K562 (cell line): ENCODE results near the gene CBLL1. TPM values are rescaled to one million over a fixed set of nuclear protein-coding genes. Genes with fewer than 3 reads are reported as not detected.
A peak's percentile ranks its signal among the peaks of the same experiment; 100 is the strongest.

Source experiments
- ATAC-seq: fragments of 200-7000 bp; cut with Tn5 transposase; 3 replicates; pipeline ENCODE4 v1.9.1; 2020; ENCODE audit warnings: moderate library complexity
- BruUV-seq: library from RNA; stranded (reverse); fragments of 400-500 nt; replicated peaks from 2 replicates; lab custom pipeline; 2021; lab: Mats Ljungman, UMichigan
- CTCF ChIA-PET: fragments of 300-600 bp; formaldehyde crosslinking; extraction: SDS; loops from one replicate; lab custom pipeline; 2021; ENCODE audit warnings: low intra/inter-chr PET ratio; lab: Yijun Ruan, JAX
- POLR2A ChIA-PET: fragments of 300-600, 350-650 bp; sonication (Branson Sonifier 250); formaldehyde crosslinking; extraction: SDS; loops from one replicate; lab custom pipeline; 2021; ENCODE audit warnings: antibody characterized with exemption, inconsistent platforms; lab: Yijun Ruan, JAX
- DNase-seq, 4 experiments: peaks; one replicate each; pipeline versions ENCODE4 v3.0.0 to v3.0.0-alpha.2; 2011 to 2018; ENCODE audit warnings: low spot score in 3 of 4, mixed read lengths in 3 of 4; ENCODE audit errors: extremely low read depth in 1 of 4
- FAIRE-seq: peaks from 2 replicates; lab custom pipeline; 2011; peaks lifted over from hg19 to GRCh38; lab: Jason Lieb, UNC
- H2AFZ ChIP-seq: 2 replicates; pipeline ENCODE4 v1.6.0; 2011; ENCODE audit warnings: low read depth, low read length, control low read depth, inconsistent platforms
- H3K27ac ChIP-seq: fragments of 200-600 bp; 3 replicates; pipeline ENCODE4 v1.8.0; 2011; ENCODE audit warnings: low read depth, mild to moderate bottlenecking, control low read depth, inconsistent platforms, low read length, moderate library complexity, mixed read lengths; ENCODE audit errors: extremely low read depth
- H3K27me3 ChIP-seq, 2 experiments: fragments of 300-600 bp in 1 of 2; 2 replicates in 1 of 2; 3 replicates in 1 of 2; pipeline versions ENCODE4 v1.6.0 to v1.8.0; 2011; ENCODE audit warnings: inconsistent platforms in 2 of 2, low read length in 2 of 2, mild to moderate bottlenecking in 1 of 2, mixed read lengths in 1 of 2, moderate library complexity in 1 of 2; ENCODE audit not compliant: control insufficient read depth in 2 of 2, insufficient read depth in 2 of 2
- H3K36me3 ChIP-seq: fragments of 300-600 bp; 3 replicates; pipeline ENCODE4 v1.8.0; 2011; ENCODE audit warnings: mild to moderate bottlenecking, low read length, inconsistent platforms; ENCODE audit not compliant: control insufficient read depth, insufficient read depth
- H3K4me1 ChIP-seq, 2 experiments: fragments of 200-600 bp in 1 of 2; replicated peaks in 1 of 2; 2 replicates in 1 of 2; 3 replicates in 1 of 2; pipeline versions ENCODE4 v1.5.1 to v1.8.0; 2011; ENCODE audit warnings: inconsistent platforms in 2 of 2, low read length in 2 of 2, mild to moderate bottlenecking in 1 of 2, mixed read lengths in 1 of 2, moderate library complexity in 1 of 2; ENCODE audit not compliant: control insufficient read depth in 2 of 2, insufficient read depth in 2 of 2
- H3K4me2 ChIP-seq: 2 replicates; pipeline ENCODE4 v1.6.1; 2011; ENCODE audit warnings: low read length, control low read depth, inconsistent platforms, mixed read lengths; ENCODE audit not compliant: insufficient read depth
- H3K4me3 ChIP-seq: fragments of 200-600 bp; sonication (generic), shearing (Covaris generic); 2 replicates; pipeline ENCODE4 v1.5.1; 2016; ENCODE audit warnings: control low read depth, inconsistent platforms
- H3K79me2 ChIP-seq: fragments of 200-600 bp; 3 replicates; pipeline ENCODE4 v1.8.0; 2011; ENCODE audit warnings: low read length, inconsistent platforms; ENCODE audit not compliant: control insufficient read depth, insufficient read depth
- H3K9ac ChIP-seq, 2 experiments: 2 replicates each; pipeline versions ENCODE4 v1.6.0 to v1.6.1; 2011; ENCODE audit warnings: low read depth in 2 of 2, low read length in 2 of 2, control low read depth in 1 of 2, inconsistent platforms in 1 of 2, mild to moderate bottlenecking in 1 of 2, mixed read lengths in 1 of 2; ENCODE audit not compliant: insufficient read depth in 1 of 2
- H3K9me1 ChIP-seq: one replicate; pipeline ENCODE4 v1.6.0; 2011; ENCODE audit warnings: inconsistent platforms, mild to moderate bottlenecking, low read length, moderate library complexity; ENCODE audit not compliant: control insufficient read depth, insufficient read depth
- H3K9me3 ChIP-seq: replicated peaks from 2 replicates; pipeline ENCODE4 v1.5.1; 2011; ENCODE audit warnings: low read depth, low read length, inconsistent platforms; ENCODE audit not compliant: control insufficient read depth, insufficient read depth
- H4K20me1 ChIP-seq: replicated peaks from 2 replicates; pipeline ENCODE4 v1.6.1; 2011; ENCODE audit warnings: low read length, inconsistent platforms, mixed read lengths; ENCODE audit not compliant: control insufficient read depth, insufficient read depth
- C11orf30 ChIP-seq: fragments of 450-650 bp; IDR thresholded peaks from 2 replicates; pipeline ENCODE4 v1.6.1; 2016; ENCODE audit warnings: low read depth, mild to moderate bottlenecking
- CEBPB ChIP-seq: fragments of 450-650 bp; IDR thresholded peaks from 2 replicates; pipeline ENCODE4 v1.6.1; 2016; ENCODE audit warnings: missing genetic modification characterization, missing compliant biosample characterization
- CEBPG ChIP-seq, 3 experiments: fragments of 200-800 bp in 1 of 3; sonication (Bioruptor generic) in 1 of 3; sonication (generic) in 1 of 3; formaldehyde crosslinking in 1 of 3; IDR thresholded peaks in 2 of 3; conservative IDR thresholded peaks in 1 of 3; 2 replicates each; pipeline versions ENCODE4 v1.6.1 to v1.8.0; 2016 to 2022; ENCODE audit warnings: missing compliant biosample characterization in 2 of 3, missing genetic modification characterization in 2 of 3, mild to moderate bottlenecking in 1 of 3, missing genetic modification reagents in 1 of 3
- DPF2 ChIP-seq: fragments of 450-650 bp; IDR thresholded peaks from 2 replicates; pipeline ENCODE4 v1.6.1; 2016
- EZH2 ChIP-seq: IDR thresholded peaks from 2 replicates; pipeline ENCODE4 v1.6.1; 2012; ENCODE audit warnings: low read depth, mild to moderate bottlenecking, inconsistent platforms, low read length, borderline replicate concordance
- JUND ChIP-seq, 2 experiments: IDR thresholded peaks; 2 replicates in 1 of 2; 3 replicates in 1 of 2; pipeline ENCODE4 v1.6.1; 2011; ENCODE audit warnings: borderline replicate concordance in 2 of 2, low read depth in 2 of 2, low read length in 2 of 2, improper control_type of control experiment in 1 of 2, missing biosample characterization in 1 of 2, missing genetic modification characterization in 1 of 2, missing genetic modification reagents in 1 of 2
- LEF1 ChIP-seq: fragments of 450-650 bp; IDR thresholded peaks from 2 replicates; pipeline ENCODE4 v1.6.1; 2016; ENCODE audit warnings: mild to moderate bottlenecking
- MAFF ChIP-seq: IDR thresholded peaks from 2 replicates; pipeline ENCODE4 v1.6.1; 2012; ENCODE audit warnings: low read length, improper control_type of control experiment
- MAFG ChIP-seq: fragments of 450-650 bp; conservative IDR thresholded peaks from 2 replicates; pipeline ENCODE4 v1.6.1; 2016; ENCODE audit warnings: missing genetic modification characterization, missing compliant biosample characterization
- NFE2 ChIP-seq: IDR thresholded peaks from 2 replicates; pipeline ENCODE4 v1.6.1; 2014; ENCODE audit warnings: antibody characterized with exemption, low read depth
- RAD21 ChIP-seq, 2 experiments: fragments of 250-450 bp in 1 of 2; fragments of 450-650 bp in 1 of 2; sonication (Bioruptor Pico) in 1 of 2; formaldehyde crosslinking in 1 of 2; IDR thresholded peaks in 1 of 2; conservative IDR thresholded peaks in 1 of 2; 2 replicates each; pipeline versions ENCODE4 v1.4.0 to v1.8.0; 2020 to 2022; ENCODE audit warnings: mild to moderate bottlenecking in 2 of 2, moderate library complexity in 1 of 2
- RCOR1 ChIP-seq, 2 experiments: IDR thresholded peaks; 2 replicates each; pipeline ENCODE4 v1.6.1; 2012; ENCODE audit warnings: low read depth in 2 of 2, low read length in 2 of 2, borderline replicate concordance in 1 of 2, improper control_type of control experiment in 1 of 2
- SOX6 ChIP-seq: fragments of 450-650 bp; IDR thresholded peaks from 2 replicates; pipeline ENCODE4 v1.6.1; 2014; ENCODE audit warnings: mild to moderate bottlenecking
- ZNF133 ChIP-seq: fragments of 250-450 bp; sonication (Bioruptor Pico); IDR thresholded peaks from 2 replicates; pipeline ENCODE4 v1.4.0; 2020; ENCODE audit warnings: mild to moderate bottlenecking
- ZNF316 ChIP-seq: fragments of 450-650 bp; IDR thresholded peaks from 2 replicates; pipeline ENCODE4 v1.6.1; 2016
- ZNF384 ChIP-seq: IDR thresholded peaks from 2 replicates; pipeline ENCODE4 v1.6.1; 2012; ENCODE audit warnings: low read depth, low read length, improper control_type of control experiment
- WGBS: fragments of 100-300 bp; shearing (Covaris generic); methylation state at CpG from one replicate; pipeline ENCODE4 v1.1.6; 2016; ENCODE audit warnings: low coverage, mixed read lengths; ENCODE audit not compliant: insufficient coverage; ENCODE audit errors: missing lambda C conversion rate; 5-methylcytosine and 5-hydroxymethylcytosine counted together
- in situ Hi-C: fragments of 300-500 bp; cut with MboI; formaldehyde crosslinking; loops from 4 replicates; pipeline ENCODE4 v1.15.0; 2018; ENCODE audit warnings: inconsistent platforms, mixed read lengths
- intact Hi-C: fragments of 100-400 bp; cut with micrococcal nuclease; formaldehyde crosslinking; loops from 2 replicates; pipeline ENCODE4 v1.14.2; 2022
- polyA plus RNA-seq, 8 experiments: library from polyadenylated mRNA; depleted of rRNA in 4 of 8; stranded (reverse) in 5 of 8; unstranded in 3 of 8; fragments of >200 nt; fragmentation: Nextera tagmentation in 2 of 8; fragmentation: Illumina TruSeq in 1 of 8; extraction: Ambion mirVana in 2 of 8; extraction: Trizol in 1 of 8; gene quantifications; 2 replicates each; pipeline versions ENCODE4 v1.2.1 to v1.2.3, GENCODE V29; 2011 to 2014; ENCODE audit warnings: inconsistent platforms in 1 of 8, missing spikeins in 1 of 8
- total RNA-seq, 7 experiments: library from RNA; depleted of rRNA in 6 of 7; stranded (reverse); fragments of >200 nt in 6 of 7; fragmentation: Illumina TruSeq in 2 of 7; extraction: Trizol in 2 of 7; gene quantifications; 2 replicates each; pipeline versions ENCODE4 v1.2.1 to v1.2.3, GENCODE V29; 2011 to 2021; ENCODE audit warnings: low replicate concordance in 1 of 7

The CBLL1 gene
- total and polyA plus RNA-seq, 9 of the 15 experiments (the other 6 are each of a cell fraction or from before 2014, with no cell fraction given) = 14.7 to 67.9 (median 35.4) TPM

- Histone ChIP-seq H2AFZ (no peak overlapping the region), H3K27ac (no peak overlapping the region), H3K4me2 (no peak overlapping the region), H3K36me3 (no peaks in the 10 kb centered on the region), H3K4me3 (no peak overlapping the region), H3K9ac (no peak overlapping the region), H3K9me3 (no peaks in the 10 kb centered on the region), H3K79me2 (no peaks in the 10 kb centered on the region), H3K9me1 (no peaks in the 10 kb centered on the region), H3K4me1 (peaks cover 0 to 6% of the 10 kb centered on the region in 2 experiments; a peak in 1 of 5 replicates), H3K27me3 (no peaks in the 10 kb centered on the region), H4K20me1 (no peaks in the 10 kb centered on the region)
- FAIRE-seq (no peak), DNase-seq (no peak), ATAC-seq (no peak)
- CTCF ChIA-PET = no interaction called here
- in situ Hi-C loops = loop anchor here (10.0 kb wide), 1 partner anchor 526 kb away; no protein-coding TSS in a partner anchor
- intact Hi-C loops = loop anchor here (5.0 kb wide), 2 partner anchors 79 to 774 kb away; no protein-coding TSS in a partner anchor
- no TSS peak for BruUV-seq
- POLR2A ChIA-PET = no interaction called here
- 0% methylated on average over 1 of the region's 1 CpG for WGBS
- 0 out of 2 replicates have a peak, but pooled peaks have one; percentile 25 for TF ChIP-seq CEBPB (tag)
- TF ChIP-seq CEBPG (CRISPR knock-in tag; IDR thresholded peaks at IDR 0.05) = no peak
- peak; percentile 34 to 71; a peak in 2 of 4 replicates for TF ChIP-seq CEBPG (tag; conservative IDR thresholded peaks at IDR 0.05 in 1 of 2, IDR thresholded peaks at IDR 0.05 in 1 of 2)
- TF ChIP-seq EZH2 = no peak
These were observed 22.7 kb upstream of the CBLL1 start for GRCh38 chr7:107721286-107721685.

- CTCF ChIA-PET = interaction anchor here (3.0 to 3.9 kb wide), 2 partner anchors 260 to 521 kb away, joined by 14 to 25 read pairs; no protein-coding TSS in a partner anchor
- POLR2A ChIA-PET = no interaction called here
- Histone ChIP-seq H3K9me3 (no peaks in the 10 kb centered on the region), H3K4me2 (no peak overlapping the region), H3K27me3 (no peaks in the 10 kb centered on the region), H3K4me1 (peaks cover 0 to 6% of the 10 kb centered on the region in 2 experiments; a peak in 1 of 5 replicates), H4K20me1 (no peaks in the 10 kb centered on the region), H3K27ac (no peak overlapping the region), H3K36me3 (no peaks in the 10 kb centered on the region), H2AFZ (0 out of 2 replicates have a peak overlapping the region, but pooled peaks have one; percentile 14), H3K4me3 (no peak overlapping the region), H3K9me1 (no peaks in the 10 kb centered on the region), H3K79me2 (no peaks in the 10 kb centered on the region), H3K9ac (no peak overlapping the region)
- BruUV-seq = no TSS peak
- no peak for FAIRE-seq
- 43% methylated on average over 2 of the region's 2 CpGs for WGBS
- in situ Hi-C loops = loop anchor here (10.0 kb wide), 1 partner anchor 528 kb away; no protein-coding TSS in a partner anchor
- intact Hi-C loops = loop anchor here (5.0 kb wide), 2 partner anchors 81 to 776 kb away; no protein-coding TSS in a partner anchor
- ATAC-seq = no peak
- DNase-seq = no peak
- TF ChIP-seq MAFF = peak; percentile 11; the same call in 1 of the 2 replicates
- TF ChIP-seq JUND (IDR thresholded peaks at IDR 0.05; ENCODE audit: borderline replicate concordance, low read depth, low read length) = no peak
- TF ChIP-seq JUND (tag; IDR thresholded peaks at IDR 0.05; ENCODE audit: borderline replicate concordance, low read depth, low read length) = no peak
- peak; percentile 72 for TF ChIP-seq LEF1
- TF ChIP-seq ZNF316 = peak; percentile 82
- TF ChIP-seq ZNF384 = peak; percentile 44; the same call in 1 of the 2 replicates
- peak; percentile 80 for TF ChIP-seq MAFG (tag)
- TF ChIP-seq C11orf30 = peak; percentile 81
- peak; percentile 34; the same call in 1 of the 2 replicates for TF ChIP-seq SOX6
- TF ChIP-seq DPF2 = 0 out of 2 replicates have a peak, but pooled peaks have one; percentile 26
- no peak for TF ChIP-seq ZNF133 (CRISPR knock-in tag)
- TF ChIP-seq NFE2 = peak; percentile 77
- 0 out of 4 replicates have a peak, but pooled peaks of 1 of the 2 experiments have one; percentile 4 for TF ChIP-seq RAD21 (CRISPR knock-in tag; conservative IDR thresholded peaks at IDR 0.05 in 1 of 2, IDR thresholded peaks at IDR 0.05 in 1 of 2)
- no peak for TF ChIP-seq RCOR1 (IDR thresholded peaks at IDR 0.05; ENCODE audit: borderline replicate concordance in 1 of 2, low read depth in 2 of 2, low read length in 2 of 2)
These were observed 20.7 kb upstream of the CBLL1 start for GRCh38 chr7:107723255-107723654.
